SK-N-SH treated with all-trans-retinoic acid at 6 μM for 48 hours (cell line): ENCODE measurements around the gene GPR18.
"Not testable (repeated sequence)": the region's sequence is repeated elsewhere in the genome, so short reads cannot be mapped to it uniquely, and the experiment has no call there.

Experiments used
- ARNTL ChIP-seq: fragments of 450-650 bp; formaldehyde crosslinking; IDR thresholded peaks from 2 replicates; pipeline ENCODE4 v1.5.0; 2020; ENCODE audit warnings: low read depth, mild to moderate bottlenecking, moderate library complexity, borderline replicate concordance
- GLIS3 ChIP-seq: fragments of 250-450 bp; sonication (Bioruptor Pico); IDR thresholded peaks from 2 replicates; pipeline ENCODE4 v1.5.0; 2020; ENCODE audit warnings: mild to moderate bottlenecking, moderate library complexity
- ISL1 ChIP-seq: fragments of 250-450 bp; sonication (Bioruptor Pico); IDR thresholded peaks from 2 replicates; pipeline ENCODE4 v2.1.2; 2022; ENCODE audit warnings: mild to moderate bottlenecking, moderate library complexity
- RARB ChIP-seq: fragments of 250-450 bp; sonication (Bioruptor Pico); IDR thresholded peaks from 2 replicates; pipeline ENCODE4 v1.8.0; 2021; ENCODE audit warnings: mild to moderate bottlenecking, moderate library complexity
- SNAI2 ChIP-seq: fragments of 250-450 bp; sonication (Bioruptor Pico); IDR thresholded peaks from 2 replicates; pipeline ENCODE4 v1.5.0; 2020; ENCODE audit warnings: mild to moderate bottlenecking, moderate library complexity
- TCF4 ChIP-seq: fragments of 250-450 bp; sonication (Bioruptor Pico); IDR thresholded peaks from 2 replicates; pipeline ENCODE4 v1.8.0; 2021; ENCODE audit warnings: mild to moderate bottlenecking, moderate library complexity, borderline replicate concordance
- TOX ChIP-seq: fragments of 250-450 bp; sonication (Bioruptor Pico); IDR thresholded peaks from 2 replicates; pipeline ENCODE4 v1.8.0; 2021; ENCODE audit warnings: mild to moderate bottlenecking, moderate library complexity, borderline replicate concordance
- ZFP3 ChIP-seq: fragments of 250-450 bp; sonication (Bioruptor Pico); IDR thresholded peaks from 2 replicates; pipeline ENCODE4 v1.5.0; 2020; ENCODE audit warnings: mild to moderate bottlenecking, moderate library complexity
- ZNF565 ChIP-seq: fragments of 450-650 bp; formaldehyde crosslinking; conservative IDR thresholded peaks from 2 replicates; pipeline ENCODE4 v1.5.0; 2020; ENCODE audit warnings: low read depth, mild to moderate bottlenecking, moderate library complexity
- ZNF8 ChIP-seq: fragments of 450-650 bp; formaldehyde crosslinking; IDR thresholded peaks from 2 replicates; pipeline ENCODE4 v1.5.0; 2020; ENCODE audit warnings: mild to moderate bottlenecking, moderate library complexity
- TF ChIP-seq, protein P1 (sequence below): fragments of 250-450 bp; sonication (Bioruptor Pico); IDR thresholded peaks from 2 replicates; pipeline ENCODE4 v1.5.1; 2020; ENCODE audit warnings: low read depth, mild to moderate bottlenecking, moderate library complexity
- TF ChIP-seq, protein P2 (sequence below): fragments of 250-450 bp; sonication (Bioruptor Pico); IDR thresholded peaks from 2 replicates; pipeline ENCODE4 v1.8.0; 2020; ENCODE audit warnings: mild to moderate bottlenecking, moderate library complexity, borderline replicate concordance
- TF ChIP-seq, protein P3 (sequence below): fragments of 250-450 bp; sonication (Bioruptor Pico); IDR thresholded peaks from 2 replicates; pipeline ENCODE4 v1.8.0; 2021; ENCODE audit warnings: low read depth, mild to moderate bottlenecking, moderate library complexity, borderline replicate concordance
- TF ChIP-seq, protein P4 (sequence below): fragments of 250-450 bp; sonication (Bioruptor Pico); IDR thresholded peaks from 2 replicates; pipeline ENCODE4 v1.5.0; 2020; ENCODE audit warnings: mild to moderate bottlenecking, moderate library complexity

DNA sequence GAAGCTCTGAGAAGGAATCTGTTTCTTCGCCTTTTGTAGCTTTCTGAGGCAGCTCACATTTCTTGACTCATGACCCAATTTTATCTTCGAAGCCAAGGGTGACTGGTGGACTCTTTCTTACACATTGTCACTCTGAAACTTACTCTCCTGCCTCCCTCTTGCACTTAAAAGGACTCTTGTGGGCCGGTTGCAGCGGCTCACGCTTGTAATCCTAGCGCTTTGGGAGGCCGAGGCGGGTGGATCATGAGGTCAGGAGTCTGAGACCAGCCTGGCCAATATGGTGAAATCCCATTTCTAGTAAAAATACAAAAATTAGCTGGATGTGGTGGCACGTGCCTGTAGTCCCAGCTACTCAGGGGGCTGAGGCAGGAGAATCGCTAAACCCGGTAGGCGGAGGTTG is 27.6 kb downstream of the GPR18 start:
- TF ChIP-seq SNAI2, GLIS3, TOX, RARB, TCF4, ARNTL, ISL1, ZNF8, ZFP3, ZNF565 (CRISPR knock-in tag): not testable (repeated sequence)
- TF ChIP-seq, protein P1, sequence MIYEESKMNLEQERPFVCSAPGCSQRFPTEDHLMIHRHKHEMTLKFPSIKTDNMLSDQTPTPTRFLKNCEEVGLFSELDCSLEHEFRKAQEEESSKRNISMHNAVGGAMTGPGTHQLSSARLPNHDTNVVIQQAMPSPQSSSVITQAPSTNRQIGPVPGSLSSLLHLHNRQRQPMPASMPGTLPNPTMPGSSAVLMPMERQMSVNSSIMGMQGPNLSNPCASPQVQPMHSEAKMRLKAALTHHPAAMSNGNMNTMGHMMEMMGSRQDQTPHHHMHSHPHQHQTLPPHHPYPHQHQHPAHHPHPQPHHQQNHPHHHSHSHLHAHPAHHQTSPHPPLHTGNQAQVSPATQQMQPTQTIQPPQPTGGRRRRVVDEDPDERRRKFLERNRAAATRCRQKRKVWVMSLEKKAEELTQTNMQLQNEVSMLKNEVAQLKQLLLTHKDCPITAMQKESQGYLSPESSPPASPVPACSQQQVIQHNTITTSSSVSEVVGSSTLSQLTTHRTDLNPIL (CRISPR knock-in tag): not testable (repeated sequence)
- TF ChIP-seq, protein P2, sequence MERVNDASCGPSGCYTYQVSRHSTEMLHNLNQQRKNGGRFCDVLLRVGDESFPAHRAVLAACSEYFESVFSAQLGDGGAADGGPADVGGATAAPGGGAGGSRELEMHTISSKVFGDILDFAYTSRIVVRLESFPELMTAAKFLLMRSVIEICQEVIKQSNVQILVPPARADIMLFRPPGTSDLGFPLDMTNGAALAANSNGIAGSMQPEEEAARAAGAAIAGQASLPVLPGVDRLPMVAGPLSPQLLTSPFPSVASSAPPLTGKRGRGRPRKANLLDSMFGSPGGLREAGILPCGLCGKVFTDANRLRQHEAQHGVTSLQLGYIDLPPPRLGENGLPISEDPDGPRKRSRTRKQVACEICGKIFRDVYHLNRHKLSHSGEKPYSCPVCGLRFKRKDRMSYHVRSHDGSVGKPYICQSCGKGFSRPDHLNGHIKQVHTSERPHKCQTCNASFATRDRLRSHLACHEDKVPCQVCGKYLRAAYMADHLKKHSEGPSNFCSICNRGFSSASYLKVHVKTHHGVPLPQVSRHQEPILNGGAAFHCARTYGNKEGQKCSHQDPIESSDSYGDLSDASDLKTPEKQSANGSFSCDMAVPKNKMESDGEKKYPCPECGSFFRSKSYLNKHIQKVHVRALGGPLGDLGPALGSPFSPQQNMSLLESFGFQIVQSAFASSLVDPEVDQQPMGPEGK (CRISPR knock-in tag): not testable (repeated sequence)
- TF ChIP-seq, protein P3, sequence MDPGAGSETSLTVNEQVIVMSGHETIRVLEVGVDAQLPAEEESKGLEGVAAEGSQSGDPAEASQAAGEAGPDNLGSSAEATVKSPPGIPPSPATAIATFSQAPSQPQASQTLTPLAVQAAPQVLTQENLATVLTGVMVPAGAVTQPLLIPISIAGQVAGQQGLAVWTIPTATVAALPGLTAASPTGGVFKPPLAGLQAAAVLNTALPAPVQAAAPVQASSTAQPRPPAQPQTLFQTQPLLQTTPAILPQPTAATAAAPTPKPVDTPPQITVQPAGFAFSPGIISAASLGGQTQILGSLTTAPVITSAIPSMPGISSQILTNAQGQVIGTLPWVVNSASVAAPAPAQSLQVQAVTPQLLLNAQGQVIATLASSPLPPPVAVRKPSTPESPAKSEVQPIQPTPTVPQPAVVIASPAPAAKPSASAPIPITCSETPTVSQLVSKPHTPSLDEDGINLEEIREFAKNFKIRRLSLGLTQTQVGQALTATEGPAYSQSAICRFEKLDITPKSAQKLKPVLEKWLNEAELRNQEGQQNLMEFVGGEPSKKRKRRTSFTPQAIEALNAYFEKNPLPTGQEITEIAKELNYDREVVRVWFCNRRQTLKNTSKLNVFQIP: not testable (repeated sequence)
- TF ChIP-seq, protein P4, sequence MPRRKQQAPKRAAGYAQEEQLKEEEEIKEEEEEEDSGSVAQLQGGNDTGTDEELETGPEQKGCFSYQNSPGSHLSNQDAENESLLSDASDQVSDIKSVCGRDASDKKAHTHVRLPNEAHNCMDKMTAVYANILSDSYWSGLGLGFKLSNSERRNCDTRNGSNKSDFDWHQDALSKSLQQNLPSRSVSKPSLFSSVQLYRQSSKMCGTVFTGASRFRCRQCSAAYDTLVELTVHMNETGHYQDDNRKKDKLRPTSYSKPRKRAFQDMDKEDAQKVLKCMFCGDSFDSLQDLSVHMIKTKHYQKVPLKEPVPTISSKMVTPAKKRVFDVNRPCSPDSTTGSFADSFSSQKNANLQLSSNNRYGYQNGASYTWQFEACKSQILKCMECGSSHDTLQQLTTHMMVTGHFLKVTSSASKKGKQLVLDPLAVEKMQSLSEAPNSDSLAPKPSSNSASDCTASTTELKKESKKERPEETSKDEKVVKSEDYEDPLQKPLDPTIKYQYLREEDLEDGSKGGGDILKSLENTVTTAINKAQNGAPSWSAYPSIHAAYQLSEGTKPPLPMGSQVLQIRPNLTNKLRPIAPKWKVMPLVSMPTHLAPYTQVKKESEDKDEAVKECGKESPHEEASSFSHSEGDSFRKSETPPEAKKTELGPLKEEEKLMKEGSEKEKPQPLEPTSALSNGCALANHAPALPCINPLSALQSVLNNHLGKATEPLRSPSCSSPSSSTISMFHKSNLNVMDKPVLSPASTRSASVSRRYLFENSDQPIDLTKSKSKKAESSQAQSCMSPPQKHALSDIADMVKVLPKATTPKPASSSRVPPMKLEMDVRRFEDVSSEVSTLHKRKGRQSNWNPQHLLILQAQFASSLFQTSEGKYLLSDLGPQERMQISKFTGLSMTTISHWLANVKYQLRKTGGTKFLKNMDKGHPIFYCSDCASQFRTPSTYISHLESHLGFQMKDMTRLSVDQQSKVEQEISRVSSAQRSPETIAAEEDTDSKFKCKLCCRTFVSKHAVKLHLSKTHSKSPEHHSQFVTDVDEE (CRISPR knock-in tag): not testable (repeated sequence)
